HG03097 (cell line): ENCODE results near the gene PYROXD2.
"Not testable (repeated sequence)": the region's sequence is repeated elsewhere in the genome, so short reads cannot be mapped to it uniquely, and the experiment has no call there.

Experiments
- ATAC-seq: cut with Tn5 transposase; IDR thresholded peaks from one replicate; pipeline ENCODE4 v1.9.1; 2021; ENCODE audit not compliant: unreplicated experiment, low FRiP score

The PYROXD2 gene

DNA sequence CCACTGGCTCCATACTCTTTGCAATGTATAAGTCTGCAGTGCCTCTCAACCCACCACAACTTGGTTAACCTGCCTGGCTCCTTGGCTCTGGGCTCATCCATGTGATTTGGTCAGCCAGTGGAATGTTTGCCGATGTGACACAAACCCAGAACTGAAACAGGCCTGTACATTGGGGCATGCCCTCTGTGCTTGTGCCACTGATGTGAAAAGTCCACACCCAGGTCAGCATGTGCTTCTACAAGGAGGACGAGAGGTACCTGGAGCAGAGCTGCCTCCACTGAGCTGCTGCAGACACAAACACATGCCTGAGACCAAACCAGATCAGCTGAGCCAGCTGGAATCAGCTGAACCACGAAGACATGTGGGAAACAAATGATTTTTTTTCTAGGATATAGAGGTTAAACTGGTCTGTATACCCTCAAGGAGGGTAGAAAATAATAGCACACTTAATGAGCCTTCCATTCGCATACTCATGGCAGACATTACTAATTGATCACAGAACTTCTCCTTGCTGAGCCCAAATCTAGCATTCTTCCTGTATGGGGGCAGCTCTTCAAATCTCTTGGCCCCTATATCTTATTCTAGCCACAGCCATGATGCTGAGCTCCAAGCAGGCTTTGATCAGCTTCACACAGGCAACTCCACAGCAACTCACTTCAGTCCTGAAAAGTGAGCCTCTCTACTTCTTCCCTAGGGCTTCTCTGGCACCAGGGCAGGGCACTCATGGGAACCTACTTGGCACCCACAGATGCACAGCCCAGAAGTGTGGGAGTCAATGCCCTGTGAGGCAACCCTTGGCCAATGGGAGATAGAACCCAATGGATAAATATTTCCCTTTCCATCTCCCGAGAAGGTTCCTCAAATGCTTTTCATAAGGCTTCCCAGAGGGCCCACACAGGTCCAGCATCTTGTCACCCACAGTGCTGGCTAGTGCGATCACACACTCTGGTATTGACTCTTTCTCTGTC lies 18.6 kb downstream of the PYROXD2 start:
- no peak for ATAC-seq

DNA sequence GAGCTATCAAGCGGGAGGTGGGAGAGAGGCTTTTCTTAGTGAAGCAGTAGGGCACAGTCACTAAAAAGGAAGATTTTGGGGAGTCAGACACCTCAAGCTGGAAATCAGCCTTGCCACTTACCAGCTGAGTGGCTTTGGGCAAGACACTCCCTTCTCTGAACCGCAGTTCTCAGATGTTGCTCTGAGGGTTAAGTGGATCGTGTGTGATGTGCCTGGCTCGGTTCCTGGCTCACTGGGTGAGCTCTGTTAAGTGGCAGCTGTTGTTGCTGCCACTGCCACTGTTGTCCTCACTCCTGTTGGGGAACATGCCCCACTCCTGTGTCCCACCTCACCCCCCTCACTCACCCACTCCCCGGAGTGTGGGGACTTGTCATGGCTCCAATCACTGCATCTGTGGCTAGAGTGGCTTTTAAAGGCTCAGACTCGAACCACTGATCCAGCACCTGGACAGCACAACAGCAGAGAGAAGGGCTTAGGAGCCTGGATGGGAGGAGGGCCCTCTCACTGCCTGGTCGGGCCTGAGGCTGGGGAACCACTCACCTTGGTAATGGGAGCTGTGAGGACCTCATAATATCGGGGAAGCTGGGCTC lies 20.0 kb downstream of the PYROXD2 start:
- no peak for ATAC-seq

DNA sequence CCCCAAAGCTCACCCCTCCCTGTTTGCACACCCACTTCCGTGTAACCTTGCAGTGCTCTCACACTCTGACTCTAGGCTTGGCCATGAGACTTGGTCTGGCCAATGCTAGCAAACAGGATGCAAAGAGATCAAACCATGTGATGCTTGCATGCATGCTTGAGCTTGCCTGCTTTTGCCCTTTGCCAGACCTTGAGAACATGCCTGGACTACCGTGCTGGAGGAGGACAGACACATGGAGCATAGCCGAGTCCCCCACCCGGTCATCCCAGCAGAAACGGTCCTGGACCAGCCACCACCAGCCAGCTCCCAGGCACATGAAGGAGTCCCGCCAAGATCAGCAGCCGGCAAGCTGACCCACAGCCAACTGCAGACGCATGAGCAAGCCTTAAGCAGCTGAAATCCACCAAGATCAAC lies 23.4 kb downstream of the PYROXD2 start:
- ATAC-seq, result no peak

DNA sequence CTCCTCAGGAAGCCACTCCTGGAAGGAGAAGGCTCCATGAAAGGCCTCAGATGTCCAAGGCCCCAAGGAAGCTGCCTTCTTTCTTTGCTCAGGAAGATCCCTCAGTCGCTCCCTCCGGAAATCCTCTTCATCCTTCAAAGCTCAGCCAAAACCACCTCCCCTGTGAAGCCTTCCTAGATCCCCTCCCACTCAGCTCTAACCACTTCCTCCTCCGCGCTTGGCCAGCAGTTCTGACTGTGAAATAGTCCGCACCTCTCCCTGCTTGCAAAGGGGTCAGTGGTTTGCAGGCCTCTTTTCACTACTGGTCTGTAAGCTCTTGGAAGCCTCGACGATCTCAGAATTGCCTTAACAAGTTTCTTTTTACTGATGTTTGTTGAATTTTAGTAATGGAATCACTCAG lies 23.9 kb downstream of the PYROXD2 start:
- ATAC-seq, result no peak

DNA sequence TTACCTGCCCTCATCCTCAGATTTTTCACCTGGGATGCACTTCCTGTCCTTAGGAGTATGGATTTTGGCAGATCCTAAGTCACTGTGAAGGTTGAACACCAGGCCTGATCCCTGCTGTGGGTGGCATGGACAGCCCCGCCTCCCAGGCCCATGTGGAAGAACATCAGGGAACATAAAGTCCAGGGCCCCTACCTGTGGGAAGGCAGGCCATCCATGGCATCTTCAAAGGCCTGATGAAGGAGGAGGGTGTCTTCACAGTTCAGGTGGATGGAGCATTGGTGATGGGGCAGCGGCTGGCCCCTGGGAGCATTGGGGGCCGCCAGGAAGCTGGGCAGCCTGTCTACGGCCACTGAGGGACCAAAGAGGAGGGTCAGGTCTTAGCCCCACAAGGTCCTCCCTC lies 24.6 kb downstream of the PYROXD2 start:
- ATAC-seq, result no peak

DNA sequence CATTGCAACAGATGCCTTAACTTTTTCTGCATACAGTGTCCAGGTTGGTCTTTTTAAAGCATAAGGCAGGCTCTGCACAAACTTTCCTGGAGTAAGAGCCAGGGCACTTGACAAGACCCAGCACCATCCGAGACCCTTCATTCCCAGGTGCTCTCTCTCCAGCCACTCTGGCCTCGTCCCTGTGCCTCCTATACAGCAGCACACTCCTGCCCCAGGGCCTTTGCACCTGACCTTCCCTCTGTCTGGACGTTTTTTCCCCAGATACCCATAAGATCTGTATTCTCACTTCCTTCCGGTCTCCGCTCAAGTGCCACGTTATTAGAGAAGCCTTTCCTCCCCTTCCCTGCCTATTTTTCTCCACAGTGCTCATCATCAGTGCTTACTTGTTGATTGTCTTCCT lies 25.6 kb downstream of the PYROXD2 start:
- ATAC-seq, result no peak

DNA sequence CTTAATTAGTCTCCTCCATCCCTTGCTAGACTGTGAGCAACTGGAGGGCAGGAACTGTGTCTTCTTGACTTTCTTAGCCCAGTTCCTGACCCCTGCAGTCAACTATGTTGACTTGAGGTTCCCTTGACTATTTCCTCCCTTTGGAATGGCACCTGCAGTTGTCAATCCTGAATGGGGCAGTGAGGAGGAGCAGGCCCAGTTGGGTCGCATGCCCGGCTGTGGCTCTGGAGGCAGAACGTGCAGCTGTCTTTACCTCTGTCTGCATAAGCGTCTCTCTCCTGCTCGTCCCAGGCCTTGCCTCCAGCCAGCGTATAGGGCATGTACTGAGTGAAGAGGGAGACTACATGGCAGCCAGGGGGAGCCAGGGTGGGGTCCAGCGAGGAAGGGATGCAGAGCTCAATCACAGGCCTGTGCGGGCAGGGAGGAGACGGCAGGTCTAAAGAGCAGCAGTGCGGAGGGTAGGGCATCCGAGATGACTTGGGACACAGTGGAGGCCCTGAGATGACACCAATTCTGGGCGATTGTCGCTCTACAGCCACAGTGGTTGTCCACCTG lies 26.8 kb downstream of the PYROXD2 start:
- ATAC-seq, result no peak

DNA sequence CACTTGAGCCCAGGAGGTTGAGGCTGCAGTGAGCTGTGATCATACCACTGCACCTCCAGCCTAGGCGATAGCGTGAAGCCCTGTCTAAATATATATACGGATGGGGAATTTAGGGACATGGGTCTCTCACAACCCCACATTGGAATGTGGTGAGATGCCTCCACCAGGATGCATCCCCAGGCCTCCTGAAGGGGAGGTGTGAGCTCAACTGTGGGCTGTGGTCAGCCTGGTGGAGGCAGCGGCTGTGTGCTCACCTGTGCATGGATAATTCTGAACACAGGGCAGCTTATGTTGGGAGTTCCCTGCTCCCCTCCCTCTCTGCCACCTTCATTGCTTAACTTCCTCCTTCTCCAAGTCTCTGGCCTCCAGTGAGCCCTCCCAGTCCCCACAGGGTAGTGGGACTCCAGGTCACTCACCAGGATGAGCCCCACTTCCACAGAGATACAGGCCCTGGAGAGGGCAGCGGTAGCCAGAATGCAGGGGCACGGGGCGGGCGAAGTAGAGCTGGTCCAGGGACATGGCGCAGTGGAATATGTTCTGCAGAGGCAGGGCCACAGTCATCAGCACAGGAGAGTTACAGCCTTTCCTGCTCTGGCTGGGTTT lies 30.4 kb downstream of the PYROXD2 start:
- ATAC-seq, result no peak

DNA sequence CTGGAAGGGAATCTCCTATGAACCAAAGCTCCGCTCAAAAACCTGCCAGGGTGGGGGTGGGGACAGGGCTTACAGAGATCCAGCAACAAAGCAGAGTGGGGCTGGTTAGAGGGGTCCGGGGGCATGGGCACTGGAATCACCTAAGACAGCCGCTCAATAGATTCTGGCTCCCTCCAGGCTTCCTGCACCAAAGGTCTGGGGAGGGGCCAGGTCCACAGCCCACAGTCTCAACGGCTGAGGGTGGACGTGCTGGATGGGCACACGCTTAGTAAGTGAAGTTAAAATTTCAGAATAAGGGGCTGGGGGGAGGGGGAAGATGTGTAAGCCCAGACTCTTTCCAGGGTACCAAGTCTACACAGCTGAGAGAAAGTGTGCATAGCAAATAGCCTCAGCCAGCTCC lies 31.1 kb downstream of the PYROXD2 start:
- no peak for ATAC-seq

DNA sequence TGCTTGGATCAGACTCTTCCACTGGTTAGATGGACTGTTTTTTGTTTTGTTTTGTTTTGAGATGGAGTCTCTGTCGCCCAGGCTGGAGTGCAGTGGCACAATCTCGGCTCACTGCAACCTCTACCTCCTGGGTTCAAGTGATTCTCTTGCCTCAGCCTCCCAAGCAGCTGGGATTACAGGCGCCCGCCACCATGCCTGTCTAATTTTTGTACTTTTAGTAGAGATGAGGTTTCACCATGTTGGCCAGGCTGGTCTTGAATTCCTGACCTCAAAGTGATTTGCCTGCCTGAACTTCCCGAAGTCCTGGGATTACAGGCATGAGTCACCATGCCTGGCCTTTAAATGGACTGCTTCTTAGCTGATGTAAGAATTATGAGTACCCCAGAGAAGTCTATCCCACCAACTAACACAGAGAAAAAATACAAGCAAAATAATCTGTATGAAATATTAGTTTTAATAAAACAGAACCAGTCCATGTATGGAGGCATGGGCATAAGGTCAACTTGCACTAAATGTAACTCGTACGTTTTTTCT lies 31.8 kb downstream of the PYROXD2 start:
- not testable (repeated sequence) for ATAC-seq

DNA sequence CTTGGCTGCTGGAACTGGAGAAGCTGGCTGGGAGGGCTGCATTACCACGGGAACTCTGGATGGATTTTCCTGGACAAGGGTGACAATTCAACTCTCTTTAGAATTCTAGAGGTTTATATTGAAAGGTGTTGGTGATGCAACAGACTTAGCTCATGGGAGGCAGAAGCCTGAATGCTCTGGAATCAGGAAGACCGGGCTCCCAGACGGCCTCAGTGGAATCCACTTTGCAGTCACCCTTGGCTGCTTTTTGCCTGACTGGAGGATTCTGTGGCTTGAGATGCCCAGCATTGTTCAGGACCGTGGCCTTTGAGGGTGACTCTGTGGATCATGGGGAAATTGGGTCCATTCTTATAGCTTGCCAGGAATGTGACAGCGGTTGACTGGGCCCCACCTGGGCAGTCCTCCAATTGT lies 32.3 kb downstream of the PYROXD2 start:
- no peak for ATAC-seq

DNA sequence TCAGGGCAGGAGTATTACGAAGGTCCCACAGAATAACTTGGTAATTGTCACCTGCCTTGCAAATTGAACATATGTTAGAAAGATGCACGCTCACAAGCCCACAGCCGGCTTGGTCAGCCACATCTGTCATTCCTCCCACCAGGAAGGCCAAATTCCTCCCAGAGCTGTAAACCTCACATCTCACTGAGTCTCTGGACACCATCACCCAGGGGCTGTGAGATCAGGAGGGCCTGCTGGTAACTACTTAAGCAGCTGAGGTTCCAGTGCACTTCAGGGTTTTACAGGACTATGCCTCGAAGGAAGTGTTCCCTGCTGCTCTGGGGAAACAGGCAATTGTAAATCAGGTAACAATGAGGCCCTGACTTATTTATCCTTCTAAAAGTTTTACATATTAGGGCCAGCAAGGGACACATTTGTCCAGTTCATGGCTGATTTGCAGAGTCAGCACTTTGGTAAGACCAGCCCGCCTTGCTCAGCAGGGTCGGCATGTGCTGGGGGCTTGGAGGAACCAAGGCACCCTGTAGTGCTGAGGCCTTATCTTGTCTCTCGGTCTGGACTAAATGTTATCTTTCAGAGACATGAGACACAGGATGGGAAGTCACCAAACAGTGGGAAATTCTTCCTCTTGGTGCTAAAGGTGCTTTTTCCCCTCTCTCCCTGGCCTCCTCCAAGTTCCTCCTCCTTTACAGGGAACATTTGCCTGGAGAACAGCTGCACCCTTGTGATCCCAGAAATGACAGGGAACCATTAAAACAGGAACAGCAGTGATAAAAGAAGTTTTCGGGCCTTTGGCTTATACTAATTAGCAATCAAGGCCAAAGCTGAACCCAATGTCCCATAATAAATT lies 34.3 kb downstream of the PYROXD2 start:
- no peak for ATAC-seq

DNA sequence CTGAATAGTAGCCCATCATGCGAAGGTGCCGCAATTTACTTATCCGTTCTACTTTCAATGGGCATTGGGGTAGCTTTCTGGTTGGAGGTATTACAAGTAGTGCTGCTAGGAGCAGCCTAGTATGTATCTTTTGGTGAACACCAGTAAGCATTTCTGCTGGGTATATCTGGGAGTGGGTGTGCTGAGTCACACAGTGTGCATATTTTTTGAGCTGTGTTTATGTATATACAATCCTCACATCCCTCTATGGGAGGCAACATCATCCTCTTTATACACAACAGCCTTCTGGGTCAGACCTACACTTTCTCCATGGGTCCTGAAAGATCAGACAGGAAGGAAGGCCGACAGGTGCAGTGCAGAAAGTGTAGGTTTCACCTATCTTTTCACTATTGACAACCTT lies 36.3 kb downstream of the PYROXD2 start:
- no peak for ATAC-seq

DNA sequence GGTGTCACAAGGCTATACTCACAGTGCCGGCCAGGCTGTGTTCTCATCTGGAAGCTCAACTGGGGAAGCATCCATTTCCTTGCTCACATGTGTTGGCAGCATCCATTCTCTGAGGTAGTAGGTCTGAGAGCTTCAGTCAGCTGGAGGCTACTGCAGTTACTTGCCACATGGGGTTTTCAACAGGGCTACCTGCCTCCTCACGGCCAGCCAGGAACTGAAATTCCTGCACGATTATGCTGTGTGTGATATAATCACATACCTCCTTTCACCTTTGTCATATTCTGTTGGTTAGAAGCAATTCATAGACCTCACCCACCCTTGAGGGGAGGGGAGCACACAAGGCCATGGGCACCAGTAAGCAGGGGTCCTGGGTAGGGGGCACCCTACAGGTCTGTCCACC lies 37.4 kb downstream of the PYROXD2 start:
- no peak for ATAC-seq

DNA sequence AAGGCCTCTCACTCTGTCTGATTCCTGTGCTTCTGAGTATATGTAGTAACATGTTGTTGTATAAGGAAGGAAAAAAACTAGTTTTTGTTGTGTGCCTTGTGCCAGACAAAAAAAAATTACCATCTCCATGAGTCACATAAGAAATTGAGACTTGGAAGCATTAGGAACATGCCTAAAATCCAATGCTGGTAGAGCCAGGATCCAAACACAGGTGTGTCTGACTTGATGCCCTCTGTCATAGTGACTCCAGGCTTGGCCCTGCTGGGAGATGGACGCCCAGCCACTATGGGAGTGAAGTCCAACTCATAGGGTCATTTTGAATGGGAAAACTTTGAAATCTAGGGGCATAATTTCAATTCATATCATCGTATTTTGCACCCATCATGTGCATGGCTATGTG lies 38.0 kb downstream of the PYROXD2 start:
- no peak for ATAC-seq

DNA sequence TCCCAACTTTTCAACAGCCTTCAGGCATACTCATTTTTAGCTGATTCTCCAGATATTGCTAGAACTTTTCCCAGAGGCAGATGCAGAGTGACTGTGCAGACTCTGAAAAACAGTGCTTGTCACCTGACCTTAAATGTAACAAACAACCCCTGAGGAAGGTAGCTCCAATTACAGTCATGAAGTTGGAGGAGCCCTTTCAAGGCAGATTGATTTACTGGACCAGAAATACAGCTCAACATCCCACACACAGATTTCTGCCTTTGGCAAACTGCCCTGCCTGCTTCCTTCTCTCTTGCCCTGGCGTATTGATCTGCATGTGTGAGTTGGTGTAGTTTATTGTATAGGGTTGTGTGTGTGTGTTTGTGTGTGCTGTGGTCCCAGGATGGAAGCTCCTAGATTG lies 38.5 kb downstream of the PYROXD2 start:
- ATAC-seq, result no peak

DNA sequence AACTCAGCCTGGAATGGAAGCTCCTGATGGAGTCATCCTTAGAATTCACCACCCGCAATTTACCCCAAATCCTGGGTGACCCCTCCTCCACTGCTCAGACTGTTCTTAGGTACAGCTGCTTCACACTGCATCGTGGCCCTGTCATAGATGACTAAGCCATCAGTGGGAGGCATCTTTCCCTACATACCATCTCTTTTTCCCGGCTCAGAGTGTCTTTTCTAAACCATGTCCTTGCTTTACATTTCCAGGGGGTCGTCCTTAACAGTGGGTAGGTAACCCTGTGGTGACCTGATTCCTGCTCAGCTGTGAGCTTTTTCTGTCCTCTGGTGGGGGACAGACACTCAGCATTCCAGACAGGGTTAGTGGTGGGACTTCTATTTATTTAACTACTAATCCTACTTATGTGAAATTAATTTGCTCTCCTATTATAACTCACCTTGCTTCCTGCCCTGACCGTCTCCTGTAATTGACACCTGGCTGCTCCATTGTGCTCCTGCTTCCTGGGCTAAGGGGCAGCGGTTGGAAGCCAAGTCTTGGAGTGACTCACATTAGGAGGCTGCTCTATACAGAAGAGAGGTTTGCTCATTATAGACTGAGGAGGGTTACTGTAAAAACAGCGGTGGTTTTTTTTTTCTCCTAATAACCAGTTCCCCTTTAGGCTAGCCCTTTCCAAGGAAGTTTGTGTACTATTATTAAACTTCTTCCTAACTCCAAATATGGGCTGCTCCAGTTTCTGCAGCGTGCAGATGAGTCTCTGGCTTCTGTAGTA lies 40.6 kb downstream of the PYROXD2 start:
- no peak for ATAC-seq

DNA sequence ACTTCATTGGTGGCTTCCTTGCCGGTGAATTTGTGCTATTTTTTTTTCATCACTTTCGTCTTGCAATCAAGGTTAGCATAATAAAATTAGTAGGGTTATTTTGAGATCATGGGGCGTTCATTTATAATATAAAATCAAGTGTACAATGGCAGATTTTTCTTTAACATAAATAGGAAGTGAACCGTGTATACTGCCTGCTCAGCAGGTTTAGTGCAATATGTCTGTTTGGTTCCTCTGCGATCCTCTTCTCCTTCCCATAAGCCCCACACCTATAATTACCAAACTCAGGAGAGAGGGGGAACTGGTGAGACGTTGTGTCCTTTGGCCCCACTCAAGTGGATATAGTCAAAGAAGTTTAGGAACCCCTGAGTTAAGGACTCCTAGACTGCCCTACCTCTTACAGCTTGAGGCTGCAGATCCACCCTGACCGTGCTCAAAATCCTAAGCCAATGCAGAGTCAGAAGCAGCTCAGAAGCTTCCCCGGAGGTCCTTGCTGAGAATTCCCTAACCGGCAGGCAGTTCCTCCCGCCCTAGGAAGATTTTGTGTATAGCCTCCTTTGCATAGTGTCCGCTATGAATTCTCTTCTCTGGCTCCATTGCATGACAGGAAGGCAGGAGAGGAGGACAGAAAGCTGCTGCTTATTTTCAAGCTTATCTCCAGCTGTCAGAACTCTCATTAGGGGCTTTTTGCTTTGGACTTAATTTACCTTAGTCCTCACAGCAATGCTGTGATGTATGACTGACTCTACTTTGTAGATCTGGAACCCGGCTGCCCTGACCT lies 41.5 kb downstream of the PYROXD2 start:
- ATAC-seq, result no peak
